ENCODE data around the gene CERKL.
"Not testable (repeated sequence)": the region's sequence is repeated elsewhere in the genome, so short reads cannot be mapped to it uniquely, and the experiment has no call there.

The CERKL gene, protein sequence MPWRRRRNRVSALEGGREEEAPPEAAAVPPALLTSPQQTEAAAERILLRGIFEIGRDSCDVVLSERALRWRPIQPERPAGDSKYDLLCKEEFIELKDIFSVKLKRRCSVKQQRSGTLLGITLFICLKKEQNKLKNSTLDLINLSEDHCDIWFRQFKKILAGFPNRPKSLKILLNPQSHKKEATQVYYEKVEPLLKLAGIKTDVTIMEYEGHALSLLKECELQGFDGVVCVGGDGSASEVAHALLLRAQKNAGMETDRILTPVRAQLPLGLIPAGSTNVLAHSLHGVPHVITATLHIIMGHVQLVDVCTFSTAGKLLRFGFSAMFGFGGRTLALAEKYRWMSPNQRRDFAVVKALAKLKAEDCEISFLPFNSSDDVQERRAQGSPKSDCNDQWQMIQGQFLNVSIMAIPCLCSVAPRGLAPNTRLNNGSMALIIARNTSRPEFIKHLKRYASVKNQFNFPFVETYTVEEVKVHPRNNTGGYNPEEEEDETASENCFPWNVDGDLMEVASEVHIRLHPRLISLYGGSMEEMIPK

DNA sequence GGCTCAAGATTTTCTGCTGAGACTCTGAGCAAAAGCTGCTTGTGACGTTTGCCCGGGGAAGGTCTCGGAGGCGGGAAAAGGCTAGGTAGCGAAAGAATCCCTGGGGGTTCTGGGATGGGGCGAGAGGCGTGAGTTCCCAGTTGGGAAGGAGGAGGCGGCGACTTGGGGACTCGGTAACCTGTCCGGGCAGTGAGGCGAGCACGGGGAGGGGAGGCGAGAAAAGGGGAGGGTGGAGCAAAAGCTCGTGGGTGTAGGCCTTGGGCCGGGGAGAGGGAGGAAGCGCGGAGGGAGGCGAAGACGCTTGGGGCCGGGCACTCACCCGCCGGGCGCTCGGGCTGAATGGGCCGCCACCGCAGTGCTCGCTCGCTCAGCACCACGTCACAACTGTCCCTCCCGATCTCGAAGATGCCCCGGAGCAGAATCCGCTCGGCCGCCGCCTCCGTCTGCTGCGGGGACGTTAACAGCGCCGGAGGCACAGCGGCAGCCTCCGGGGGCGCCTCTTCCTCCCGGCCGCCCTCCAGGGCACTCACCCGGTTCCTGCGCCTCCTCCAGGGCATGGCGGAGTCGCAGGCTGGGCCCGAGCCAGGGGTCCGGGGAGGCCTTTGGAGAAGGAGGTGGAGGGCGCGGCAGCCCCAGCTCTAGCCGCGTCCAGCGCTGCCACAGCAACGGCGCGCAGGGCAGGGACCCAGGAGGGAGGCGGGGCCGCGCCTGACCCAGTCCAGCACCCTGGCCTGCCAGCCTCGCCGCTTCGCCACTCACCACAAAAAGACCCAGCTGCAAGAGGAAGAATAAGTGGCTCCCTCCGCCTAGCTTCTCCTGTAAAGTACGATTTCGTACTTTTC is at the start of gene CERKL:
TSS of gene CERKL (minus strand) at position 656 of the 842 bp plus-strand sequence. CDS start at position 557, 99 bp downstream.
- H3K27ac Mint-ChIP-seq, result no peak within 1 kb of the TSS
- H3K9me3 Mint-ChIP-seq, result no peaks in the 10 kb centered on the region
- H3K4me1 Mint-ChIP-seq, result peaks cover 5% of the 10 kb centered on the region
- peak in 1 of 2 donors; percentile 56 for DNase-seq (ENCODE audit: low spot score in 2 of 2)
- H3K4me3 Mint-ChIP-seq, result peak within 1 kb of the TSS; percentile 73
- peak; percentile 74 for ATAC-seq
- no peaks in the 10 kb centered on the region for H3K36me3 Mint-ChIP-seq

DNA sequence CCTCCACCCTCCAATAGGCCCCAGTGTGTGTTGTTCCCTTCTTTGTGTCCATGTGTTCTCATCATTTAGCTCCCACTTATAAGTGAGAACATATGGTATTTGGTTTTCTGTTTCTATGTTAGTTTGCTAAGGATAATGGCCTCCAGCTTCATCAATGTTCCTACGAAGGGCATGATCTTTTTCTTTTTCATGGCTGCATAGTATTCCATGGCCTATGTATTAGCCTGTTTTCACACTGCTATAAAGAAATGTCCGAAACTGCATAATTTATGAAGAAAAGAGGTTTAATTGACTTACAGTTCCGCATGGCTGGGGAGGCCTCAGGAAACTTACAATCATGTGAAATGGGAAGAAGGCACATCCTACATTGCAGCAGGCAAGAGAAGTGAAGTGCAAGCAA is 45.6 kb upstream of the CERKL start:
- H3K9me3 Mint-ChIP-seq; ATAC-seq; H3K36me3 Mint-ChIP-seq; DNase-seq (ENCODE audit: low spot score in 2 of 2); H3K4me3 Mint-ChIP-seq; H3K27ac Mint-ChIP-seq; H3K4me1 Mint-ChIP-seq: not testable (repeated sequence)

GRCh38 chr2:181698223-181698622 is 41.3 kb upstream of the CERKL start:
- peaks cover 3% of the 10 kb centered on the region for H3K9me3 Mint-ChIP-seq
- no peaks in the 10 kb centered on the region for H3K4me1 Mint-ChIP-seq
- no peak overlapping the region for H3K4me3 Mint-ChIP-seq
- no peaks in the 10 kb centered on the region for H3K36me3 Mint-ChIP-seq
- DNase-seq (ENCODE audit: low spot score in 2 of 2) (no peak), ATAC-seq (no peak)
- no peak overlapping the region for H3K27ac Mint-ChIP-seq

DNA sequence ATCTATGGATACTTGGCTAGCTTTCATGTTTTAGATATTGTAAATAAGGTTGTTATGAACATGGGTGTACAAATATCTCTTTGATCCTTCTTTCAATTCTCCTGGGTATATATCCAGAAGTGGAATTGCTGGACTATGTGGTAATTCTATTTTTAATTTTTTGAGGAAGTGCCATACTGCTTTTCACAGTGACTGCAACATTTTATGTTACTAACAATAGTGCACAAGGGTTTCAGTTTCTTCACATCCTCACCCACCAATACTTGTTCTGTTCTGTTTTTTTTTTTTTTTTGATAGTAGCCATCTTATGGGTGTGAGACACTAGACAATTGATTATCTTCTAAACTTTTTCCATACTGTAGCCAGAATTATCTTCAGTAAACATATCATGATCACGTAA is 40.7 kb upstream of the CERKL start:
- no peak overlapping the region for H3K4me3 Mint-ChIP-seq
- no peak overlapping the region for H3K27ac Mint-ChIP-seq
- H3K9me3 Mint-ChIP-seq, result peaks cover 1% of the 10 kb centered on the region
- no peak for DNase-seq (ENCODE audit: low spot score in 2 of 2)
- no peak for ATAC-seq
- H3K36me3 Mint-ChIP-seq, result no peaks in the 10 kb centered on the region
- H3K4me1 Mint-ChIP-seq, result no peaks in the 10 kb centered on the region

DNA sequence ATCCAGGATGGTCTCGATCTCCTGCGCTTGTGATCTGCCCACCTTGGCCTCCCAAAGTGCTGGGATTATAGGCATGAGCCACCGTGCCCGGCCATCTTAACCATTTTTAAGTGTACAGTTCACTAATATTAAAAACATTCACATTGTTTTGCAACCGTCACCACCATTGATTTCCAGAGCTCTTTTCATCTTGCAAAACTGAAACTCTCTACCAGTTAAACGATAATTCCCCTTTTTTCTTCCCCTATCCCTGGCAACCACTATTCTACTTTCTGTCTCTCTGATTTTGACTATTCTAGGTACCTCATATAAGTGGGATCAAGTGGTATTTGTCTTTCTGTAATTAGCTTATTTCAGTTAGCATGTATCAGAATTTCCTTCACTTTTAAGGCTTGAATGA is 40.2 kb upstream of the CERKL start:
- DNase-seq (ENCODE audit: low spot score in 2 of 2) (no peak), ATAC-seq (no peak)
- Mint-ChIP-seq H3K4me1 (no peaks in the 10 kb centered on the region), H3K36me3 (no peaks in the 10 kb centered on the region), H3K27ac (no peak overlapping the region), H3K4me3 (no peak overlapping the region), H3K9me3 (no peaks in the 10 kb centered on the region)

GRCh38 chr2:181694271-181694670 is 37.4 kb upstream of the CERKL start:
- DNase-seq (ENCODE audit: low spot score in 2 of 2) (no peak), ATAC-seq (no peak)
- no peak overlapping the region for H3K27ac Mint-ChIP-seq
- H3K36me3 Mint-ChIP-seq, result no peaks in the 10 kb centered on the region
- no peaks in the 10 kb centered on the region for H3K4me1 Mint-ChIP-seq
- no peak overlapping the region for H3K4me3 Mint-ChIP-seq
- H3K9me3 Mint-ChIP-seq, result no peaks in the 10 kb centered on the region

DNA sequence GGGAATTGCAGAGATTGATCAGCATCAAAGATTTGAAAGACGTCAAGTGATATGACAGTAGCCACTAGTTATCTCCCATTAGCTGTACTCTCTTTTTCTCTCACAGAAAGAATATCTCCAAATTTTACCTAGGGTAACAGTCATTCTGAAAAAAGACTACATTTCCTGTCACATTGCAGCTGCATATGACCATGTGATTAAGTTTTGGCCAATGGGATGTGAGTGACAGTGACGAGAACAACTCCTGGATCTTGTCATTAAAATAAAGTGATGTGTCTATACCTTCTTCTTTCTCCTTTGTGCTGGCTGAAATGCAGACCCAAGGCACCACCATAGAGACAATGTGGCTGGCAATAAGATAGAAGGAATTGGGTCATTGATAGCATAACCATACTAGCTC is 34.0 kb upstream of the CERKL start:
- Mint-ChIP-seq H3K27ac (no peak overlapping the region), H3K36me3 (no peaks in the 10 kb centered on the region), H3K4me1 (no peaks in the 10 kb centered on the region), H3K4me3 (no peak overlapping the region), H3K9me3 (no peaks in the 10 kb centered on the region)
- ATAC-seq (no peak), DNase-seq (ENCODE audit: low spot score in 2 of 2) (no peak)

DNA sequence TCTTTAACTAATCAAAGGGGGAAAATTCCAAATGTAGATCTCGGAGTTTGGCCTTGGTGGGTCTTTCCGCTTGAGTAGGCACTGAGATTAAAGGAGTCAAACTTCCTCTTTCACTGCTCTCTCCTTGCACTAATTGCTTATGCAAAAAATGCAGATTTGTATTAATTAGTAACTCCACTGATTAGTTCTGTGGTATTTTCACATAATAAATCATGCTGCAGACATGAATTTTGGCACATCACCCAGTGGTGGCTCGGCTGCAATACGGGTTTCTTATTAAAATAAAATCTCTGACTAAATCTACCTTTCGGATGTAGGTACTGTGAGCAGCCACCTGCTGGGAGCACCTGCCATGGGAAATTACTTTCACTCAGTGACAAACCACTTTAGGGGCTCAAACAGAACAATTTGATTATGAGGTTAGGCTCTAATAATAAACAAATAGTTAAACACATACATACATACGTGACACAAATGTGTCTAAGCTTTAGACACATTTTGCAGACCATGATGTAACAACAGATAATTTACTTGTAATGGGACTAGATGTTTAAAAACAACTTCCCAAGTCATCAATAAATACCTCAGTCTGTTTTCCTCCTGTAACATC is 29.8 kb upstream of the CERKL start:
- Mint-ChIP-seq H3K36me3 (no peaks in the 10 kb centered on the region), H3K9me3 (no peaks in the 10 kb centered on the region), H3K4me3 (no peak overlapping the region), H3K27ac (no peak overlapping the region), H3K4me1 (peaks cover 26% of the 10 kb centered on the region)
- no peak for ATAC-seq
- no peak for DNase-seq (ENCODE audit: low spot score in 2 of 2)

DNA sequence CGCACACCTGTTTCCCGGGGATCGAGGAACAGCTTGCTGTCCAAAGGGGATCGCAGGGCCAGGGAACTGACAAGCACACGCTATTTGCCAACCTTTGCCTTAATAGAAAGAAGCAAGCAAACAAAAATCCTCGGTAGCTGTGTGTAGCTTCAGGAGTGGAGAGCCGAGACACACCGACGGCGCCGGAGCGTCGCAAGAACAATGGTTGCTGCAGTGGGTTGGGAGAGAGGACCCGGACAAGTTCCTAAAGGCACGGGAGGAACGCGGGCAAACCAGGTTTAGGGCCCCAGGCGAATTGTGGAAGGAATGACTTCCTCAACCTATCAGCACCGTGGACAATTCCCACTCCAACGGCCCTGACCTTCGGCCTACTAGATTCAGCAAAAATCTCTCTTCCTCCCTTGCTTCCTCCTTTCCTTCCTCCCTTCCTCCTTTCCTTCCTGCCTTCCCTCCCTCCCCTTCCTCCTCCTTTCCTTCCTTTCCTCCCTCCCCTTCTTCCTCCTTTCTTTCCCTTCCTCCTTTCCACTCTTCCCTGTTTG is 28.3 kb upstream of the CERKL start:
- DNase-seq (ENCODE audit: low spot score in 2 of 2) (no peak), ATAC-seq (no peak)
- no peak overlapping the region for H3K27ac Mint-ChIP-seq
- peaks cover 40% of the 10 kb centered on the region for H3K4me1 Mint-ChIP-seq
- no peaks in the 10 kb centered on the region for H3K36me3 Mint-ChIP-seq
- no peaks in the 10 kb centered on the region for H3K9me3 Mint-ChIP-seq
- H3K4me3 Mint-ChIP-seq, result no peak overlapping the region

DNA sequence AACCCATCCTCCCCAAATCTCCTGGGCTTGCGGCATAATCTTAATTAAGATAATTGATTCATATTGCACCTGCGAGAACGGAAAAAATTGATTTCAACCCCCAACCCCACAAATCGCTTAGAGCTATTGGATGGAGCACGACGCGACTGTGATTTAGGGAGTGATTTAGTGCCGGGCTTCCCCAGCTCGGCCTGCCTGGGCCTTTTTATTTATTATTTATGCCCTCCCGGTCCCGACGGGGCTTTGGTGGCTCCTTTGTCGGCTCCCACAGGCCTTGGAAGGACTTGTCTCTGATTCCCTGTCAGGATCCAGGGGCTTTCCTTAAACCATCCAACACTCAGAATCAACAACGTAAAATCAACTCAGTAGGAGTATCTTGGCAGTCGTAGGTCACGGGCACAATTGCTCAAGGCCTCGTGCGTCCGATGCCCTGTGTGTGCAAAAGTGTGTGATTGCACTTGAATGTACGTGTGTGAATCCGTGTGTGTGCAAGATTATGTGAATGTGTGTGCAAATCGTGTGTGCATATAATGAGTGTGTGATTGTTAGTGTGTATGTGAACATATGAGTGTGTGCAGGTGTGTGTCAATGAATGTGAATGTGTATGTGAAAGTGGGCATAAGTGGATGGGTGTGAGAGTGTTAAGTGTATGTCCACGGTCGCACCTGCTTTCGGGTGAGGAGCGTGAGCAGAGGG is 27.7 kb upstream of the CERKL start:
- no peak overlapping the region for H3K4me3 Mint-ChIP-seq
- no peak for ATAC-seq

DNA sequence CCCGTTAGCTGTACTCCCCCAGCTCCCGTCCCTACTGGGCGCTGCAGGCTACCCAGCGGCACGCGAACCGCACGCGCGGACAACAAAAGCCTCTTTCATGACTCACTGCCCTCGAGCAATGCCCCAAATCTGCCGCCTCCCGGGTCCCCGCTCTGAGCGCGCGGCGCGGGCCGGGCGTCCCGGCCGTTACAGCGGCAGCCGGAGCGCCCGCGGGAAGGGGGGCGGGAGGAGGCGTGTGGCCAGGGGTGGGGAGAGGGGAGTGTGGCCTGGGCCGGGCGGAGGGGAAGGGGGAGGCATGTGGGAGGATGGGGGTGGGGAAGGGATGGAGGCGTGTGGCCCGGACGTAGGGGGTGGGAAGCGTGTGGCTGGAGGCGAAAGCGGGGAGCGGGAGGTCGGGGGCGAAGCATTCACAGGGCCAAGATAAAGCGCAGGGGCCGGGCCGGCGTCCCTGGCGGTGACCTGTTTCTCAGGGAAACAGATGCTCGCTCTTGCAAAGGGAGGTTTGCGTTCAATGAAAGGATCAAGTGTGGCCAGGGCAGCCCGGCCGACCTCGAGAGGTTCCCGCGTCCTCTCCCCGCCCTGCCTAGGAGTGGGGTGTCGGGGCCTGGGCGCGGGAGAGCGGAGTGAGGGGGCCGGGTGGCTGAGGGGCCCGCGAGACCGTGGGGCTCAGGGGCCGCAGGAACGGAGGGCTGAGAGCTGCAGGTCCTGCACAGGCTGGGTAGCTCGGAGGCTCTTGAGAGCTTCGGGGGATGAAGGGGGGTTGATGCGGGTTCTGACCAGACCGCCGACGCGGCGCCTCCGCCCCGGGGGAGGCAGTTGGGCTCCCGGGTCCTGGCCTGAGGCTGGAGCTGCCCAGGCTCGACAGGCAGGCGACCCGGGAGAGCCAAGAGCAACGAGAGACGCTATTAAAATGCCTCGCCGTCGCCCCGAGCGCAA is 26.9 kb upstream of the CERKL start:
- DNase-seq (ENCODE audit: low spot score in 2 of 2) (peak in 1 of 2 donors; percentile 55), ATAC-seq (peak; percentile 47)
- peaks cover 1% of the 10 kb centered on the region for H3K9me3 Mint-ChIP-seq
- H3K4me1 Mint-ChIP-seq, result peaks cover 42% of the 10 kb centered on the region
- peak overlapping the region; percentile 53 for H3K4me3 Mint-ChIP-seq
- H3K36me3 Mint-ChIP-seq, result peaks cover 4% of the 10 kb centered on the region
- no peak overlapping the region for H3K27ac Mint-ChIP-seq

More for the DNA sequence above, 27.7 kb upstream of the CERKL start:
- no peak for DNase-seq (ENCODE audit: low spot score in 2 of 2)
- H3K36me3 Mint-ChIP-seq, result no peaks in the 10 kb centered on the region
- H3K9me3 Mint-ChIP-seq, result no peaks in the 10 kb centered on the region
- H3K4me1 Mint-ChIP-seq, result peaks cover 41% of the 10 kb centered on the region
- no peak overlapping the region for H3K27ac Mint-ChIP-seq

- peaks cover 6% of the 10 kb centered on the region for H3K9me3 Mint-ChIP-seq
- no peak for DNase-seq (ENCODE audit: low spot score in 2 of 2)
- peaks cover 8% of the 10 kb centered on the region for H3K36me3 Mint-ChIP-seq
- ATAC-seq, result no peak
- peaks cover 48% of the 10 kb centered on the region for H3K4me1 Mint-ChIP-seq
- H3K27ac Mint-ChIP-seq, result no peak overlapping the region
- H3K4me3 Mint-ChIP-seq, result peak overlapping the region; percentile 53
Measured at GRCh38 chr2:181682795-181683517, 26.1 kb upstream of the CERKL start.

DNA sequence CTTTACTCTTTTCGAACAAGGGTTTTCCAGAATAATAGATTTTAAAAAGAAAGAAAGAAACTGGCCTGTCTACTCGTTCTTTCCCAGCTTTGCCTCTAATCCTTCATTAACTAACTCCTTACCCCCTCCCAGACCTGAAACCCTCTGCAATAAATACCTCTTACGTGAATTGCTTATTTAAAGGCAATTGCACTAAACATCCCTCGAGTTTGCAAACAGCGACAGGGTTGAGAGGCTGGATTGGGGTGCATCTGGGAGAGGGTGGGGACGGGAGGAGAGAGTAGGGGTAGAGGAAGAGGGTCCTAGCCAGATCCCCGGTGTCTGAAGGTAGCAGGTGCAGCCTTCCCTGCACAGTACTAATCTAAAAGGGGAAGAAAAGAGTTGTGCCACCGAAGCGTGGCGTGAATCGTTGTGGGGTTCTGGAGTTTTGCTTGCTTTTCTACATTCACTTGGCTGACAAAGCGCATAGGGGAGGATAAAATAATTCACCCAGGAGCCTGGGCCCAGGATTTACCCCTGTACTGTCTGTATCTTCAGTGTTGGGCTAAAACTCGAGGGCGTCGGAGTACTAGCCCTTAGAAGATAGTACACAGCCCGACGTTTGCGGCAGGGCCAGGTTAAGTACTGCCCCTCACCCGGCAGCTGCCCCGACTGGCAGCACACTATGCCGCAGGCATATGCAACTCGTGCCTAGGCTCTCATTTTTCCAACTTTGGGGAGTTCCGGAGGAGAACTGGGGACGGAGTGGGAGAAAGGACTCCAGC is 25.3 kb upstream of the CERKL start:
- Mint-ChIP-seq H3K36me3 (peaks cover 12% of the 10 kb centered on the region), H3K9me3 (peaks cover 9% of the 10 kb centered on the region), H3K4me3 (peak overlapping the region; percentile 53), H3K27ac (no peak overlapping the region), H3K4me1 (peaks cover 48% of the 10 kb centered on the region)
- no peak for DNase-seq (ENCODE audit: low spot score in 2 of 2)
- ATAC-seq, result no peak

Measured in stimulated activated effector memory CD8-positive, alpha-beta T cell treated with anti-CD3 and anti-CD28 coated beads, Interleukin-12 subunit alpha, Interleukin-12 subunit beta, amount 100 ng/mL, for 72 hours (primary cell).